Keratinocyte (primary cell): ENCODE measurements around the gene BANP.

Source experiments
- EZH2 ChIP-seq: IDR thresholded peaks from one replicate; pipeline ENCODE4 v1.6.1; 2012; ENCODE audit warnings: inconsistent platforms, mild to moderate bottlenecking, low read length, moderate library complexity
- TF ChIP-seq, protein P1 (sequence below), 3 experiments: IDR thresholded peaks in 1 of 3; conservative IDR thresholded peaks in 1 of 3; optimal IDR thresholded peaks in 1 of 3; 2 replicates in 2 of 3; 3 replicates in 1 of 3; pipeline versions ENCODE3 to v1.5.1; 2011; ENCODE audit warnings: low read length in 3 of 3, mild to moderate bottlenecking in 3 of 3, moderate library complexity in 2 of 3, control low read depth in 1 of 3, inconsistent platforms in 1 of 3; ENCODE audit not compliant: insufficient read depth in 2 of 3; ENCODE audit errors: extremely low read depth in 1 of 3

DNA sequence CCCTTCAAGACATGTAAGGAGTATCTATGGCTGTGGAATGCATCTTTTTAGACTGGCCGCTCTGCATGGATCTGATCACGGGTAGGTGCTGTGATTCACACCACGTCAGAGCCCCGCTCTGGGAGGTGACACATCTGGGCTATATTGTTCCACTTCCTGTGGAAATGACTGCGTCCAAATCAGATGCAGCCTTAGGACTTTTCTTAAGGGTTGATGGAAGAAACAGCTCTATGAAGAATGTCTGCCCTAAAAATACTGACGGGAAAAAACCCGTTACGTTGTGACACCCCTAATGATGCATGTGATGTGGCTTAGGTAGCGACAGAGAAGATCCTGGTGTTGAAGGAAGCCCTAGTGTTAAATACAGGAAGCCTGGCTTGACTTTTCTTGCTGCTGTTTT lies 12.2 kb downstream of the BANP start:
- TF ChIP-seq, protein P1, sequence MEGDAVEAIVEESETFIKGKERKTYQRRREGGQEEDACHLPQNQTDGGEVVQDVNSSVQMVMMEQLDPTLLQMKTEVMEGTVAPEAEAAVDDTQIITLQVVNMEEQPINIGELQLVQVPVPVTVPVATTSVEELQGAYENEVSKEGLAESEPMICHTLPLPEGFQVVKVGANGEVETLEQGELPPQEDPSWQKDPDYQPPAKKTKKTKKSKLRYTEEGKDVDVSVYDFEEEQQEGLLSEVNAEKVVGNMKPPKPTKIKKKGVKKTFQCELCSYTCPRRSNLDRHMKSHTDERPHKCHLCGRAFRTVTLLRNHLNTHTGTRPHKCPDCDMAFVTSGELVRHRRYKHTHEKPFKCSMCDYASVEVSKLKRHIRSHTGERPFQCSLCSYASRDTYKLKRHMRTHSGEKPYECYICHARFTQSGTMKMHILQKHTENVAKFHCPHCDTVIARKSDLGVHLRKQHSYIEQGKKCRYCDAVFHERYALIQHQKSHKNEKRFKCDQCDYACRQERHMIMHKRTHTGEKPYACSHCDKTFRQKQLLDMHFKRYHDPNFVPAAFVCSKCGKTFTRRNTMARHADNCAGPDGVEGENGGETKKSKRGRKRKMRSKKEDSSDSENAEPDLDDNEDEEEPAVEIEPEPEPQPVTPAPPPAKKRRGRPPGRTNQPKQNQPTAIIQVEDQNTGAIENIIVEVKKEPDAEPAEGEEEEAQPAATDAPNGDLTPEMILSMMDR (optimal IDR thresholded peaks at IDR 0.05 in 1 of 3, IDR thresholded peaks at IDR 0.05 in 1 of 3, conservative IDR thresholded peaks at IDR 0.05 in 1 of 3; ENCODE audit: extremely low read depth in 1 of 3, insufficient read depth in 2 of 3, low read length in 3 of 3): no peak
- no peak for TF ChIP-seq EZH2
